Naive thymus-derived CD4-positive, alpha-beta T cell (primary cell): Measurements from ENCODE around the gene SMCO4. TPM values are rescaled to one million over a fixed set of nuclear protein-coding genes. Genes with fewer than 3 reads are reported as not detected.

ENCODE experiments used
- ATAC-seq: fragments of 150-1000 bp; cut with Tn5 transposase; 2 replicates; pipeline ENCODE4 v1.10.0; 2021; ENCODE audit warnings: mild to moderate bottlenecking, moderate library complexity
- CTCF ChIA-PET: fragments of 350-600 bp; sonication (Branson Sonifier 250); formaldehyde crosslinking; loops from one replicate; lab custom pipeline; 2021; ENCODE audit warnings: antibody characterized with exemption; lab: Charles Lee
- POLR2A ChIA-PET: fragments of 350-600 bp; sonication (Branson Sonifier 250); formaldehyde crosslinking; loops from one replicate; lab custom pipeline; 2021; ENCODE audit warnings: antibody characterized with exemption, inconsistent platforms; lab: Charles Lee
- DNase-seq, 9 donors: peaks; one replicate each; pipeline versions ENCODE4 v3.0.0 to v3.0.0-alpha.2; 2020 to 2022; ENCODE audit warnings: mixed read lengths in 1 of 9
- H3K27ac ChIP-seq: one replicate; pipeline ENCODE4 v1.7.0; 2013; ENCODE audit warnings: mild to moderate bottlenecking, low read depth, low read length, moderate library complexity
- H3K27me3 ChIP-seq, 2 donors: one replicate each; pipeline ENCODE4 v1.7.0; 2013; ENCODE audit warnings: low read length in 2 of 2, mild to moderate bottlenecking in 2 of 2, moderate library complexity in 2 of 2; ENCODE audit not compliant: control insufficient read depth in 2 of 2, insufficient read depth in 2 of 2
- H3K36me3 ChIP-seq, 3 experiments: 1 replicate in 2 of 3; 2 replicates in 1 of 3; pipeline ENCODE4 v1.7.0; 2013; ENCODE audit warnings: low read length in 3 of 3, mild to moderate bottlenecking in 3 of 3, moderate library complexity in 1 of 3; ENCODE audit not compliant: insufficient read depth in 3 of 3, control insufficient read depth in 2 of 3
- H3K4me1 ChIP-seq, 2 donors: one replicate each; pipeline ENCODE4 v1.7.0; 2013; ENCODE audit warnings: low read length in 2 of 2, mild to moderate bottlenecking in 2 of 2, moderate library complexity in 1 of 2; ENCODE audit not compliant: control insufficient read depth in 2 of 2, insufficient read depth in 2 of 2
- H3K4me3 ChIP-seq: 2 replicates; pipeline ENCODE4 v1.7.0; 2013; ENCODE audit warnings: mild to moderate bottlenecking, low read length
- H3K9me3 ChIP-seq, 3 experiments: 1 replicate in 2 of 3; 2 replicates in 1 of 3; pipeline ENCODE4 v1.7.0; 2013; ENCODE audit warnings: low read length in 3 of 3; ENCODE audit not compliant: control insufficient read depth in 2 of 3
- H3K27ac Mint-ChIP-seq, 9 donors: one replicate each; pipeline ENCODE4 v1.8.0; 2020 to 2022; ENCODE audit warnings: mixed read lengths in 9 of 9, mild to moderate bottlenecking in 8 of 9, moderate library complexity in 5 of 9, inconsistent platforms in 2 of 9
- H3K27me3 Mint-ChIP-seq, 5 donors: one replicate each; pipeline ENCODE4 v1.8.0; 2021 to 2022; ENCODE audit warnings: mixed read lengths in 5 of 5, mild to moderate bottlenecking in 1 of 5
- H3K36me3 Mint-ChIP-seq, 5 donors: one replicate each; pipeline ENCODE4 v1.8.0; 2020 to 2022; ENCODE audit warnings: mixed read lengths in 5 of 5, mild to moderate bottlenecking in 3 of 5, inconsistent platforms in 1 of 5
- H3K4me1 Mint-ChIP-seq, 7 donors: one replicate each; pipeline ENCODE4 v1.8.0; 2020 to 2022; ENCODE audit warnings: mixed read lengths in 7 of 7, mild to moderate bottlenecking in 3 of 7, inconsistent platforms in 1 of 7
- H3K4me3 Mint-ChIP-seq, 10 donors: one replicate each; pipeline ENCODE4 v1.8.0; 2020 to 2022; ENCODE audit warnings: mild to moderate bottlenecking in 10 of 10, mixed read lengths in 10 of 10, moderate library complexity in 6 of 10, inconsistent platforms in 2 of 10
- H3K9me3 Mint-ChIP-seq, 11 donors: one replicate each; pipeline ENCODE4 v1.8.0; 2020 to 2022; ENCODE audit warnings: mixed read lengths in 11 of 11, mild to moderate bottlenecking in 4 of 11, inconsistent platforms in 1 of 11, moderate library complexity in 1 of 11
- intact Hi-C, 2 donors: fragments of 100-400 bp; cut with micrococcal nuclease; formaldehyde crosslinking; loops; one replicate each; pipeline ENCODE4 v1.15.1; 2023
- polyA plus RNA-seq, 2 donors: library from polyadenylated mRNA; unstranded; fragments of 300-500 nt; fragmentation: Illumina TruSeq; gene quantifications; one replicate each; pipeline ENCODE4 v1.2.3, GENCODE V29; 2021
- total RNA-seq, 6 experiments: library from RNA in 5 of 6; stranded (reverse) in 5 of 6; gene quantifications; 1 replicate in 5 of 6; 2 replicates in 1 of 6; pipeline ENCODE4 v1.2.3 and lab custom pipeline; 2021 to 2026

SMCO4 gene
- total and polyA plus RNA-seq, 7 experiments from 2014 or later, result 0.97 to 34.7 (median 3.9) TPM

- ATAC-seq (no peak), DNase-seq (no peak)
- ChIA-PET POLR2A (no interaction called here), CTCF (no interaction called here)
- Mint-ChIP-seq H3K4me3 (no peak overlapping the region), H3K36me3 (peaks cover 0 to 5% (median 0%) of the 10 kb centered on the region in 5 donors), H3K4me1 (peaks cover 7 to 81% (median 25%) of the 10 kb centered on the region in 7 donors), H3K27me3 (no peaks in the 10 kb centered on the region), H3K27ac (peak overlapping the region in 2 of 9 donors; percentile 26 to 55), H3K9me3 (no peaks in the 10 kb centered on the region)
- H3K4me1 ChIP-seq, result no peaks in the 10 kb centered on the region
- H3K9me3 ChIP-seq, result no peaks in the 10 kb centered on the region
- no peaks in the 10 kb centered on the region for H3K36me3 ChIP-seq
- intact Hi-C loops, result no loop called here
- no peak overlapping the region for H3K4me3 ChIP-seq
- no peak overlapping the region for H3K27ac ChIP-seq
- H3K27me3 ChIP-seq, result no peaks in the 10 kb centered on the region
These were observed 10.4 kb downstream of the SMCO4 start for GRCh38 chr11:93532806-93533205.

- POLR2A ChIA-PET, result no interaction called here
- intact Hi-C loops, result no loop called here
- Mint-ChIP-seq H3K4me1 (peaks cover 7 to 77% (median 26%) of the 10 kb centered on the region in 7 donors), H3K36me3 (peaks cover 0 to 5% (median 0%) of the 10 kb centered on the region in 5 donors), H3K27me3 (no peaks in the 10 kb centered on the region), H3K4me3 (peak overlapping the region in 1 of 10 donors; percentile 2), H3K27ac (peak overlapping the region in 1 of 9 donors; percentile 55), H3K9me3 (no peaks in the 10 kb centered on the region)
- no peaks in the 10 kb centered on the region for H3K4me1 ChIP-seq
- H3K9me3 ChIP-seq, result no peaks in the 10 kb centered on the region
- no peak for DNase-seq
- no peak overlapping the region for H3K4me3 ChIP-seq
- H3K27me3 ChIP-seq, result no peaks in the 10 kb centered on the region
- H3K36me3 ChIP-seq, result no peaks in the 10 kb centered on the region
- no peak overlapping the region for H3K27ac ChIP-seq
- CTCF ChIA-PET, result no interaction called here
- ATAC-seq, result no peak
These were observed 10.9 kb downstream of the SMCO4 start for GRCh38 chr11:93532281-93532789.

- Histone ChIP-seq H3K36me3 (no peaks in the 10 kb centered on the region), H3K9me3 (no peaks in the 10 kb centered on the region), H3K4me1 (no peaks in the 10 kb centered on the region), H3K27ac (no peak overlapping the region), H3K27me3 (no peaks in the 10 kb centered on the region), H3K4me3 (no peak overlapping the region)
- no peaks in the 10 kb centered on the region for H3K27me3 Mint-ChIP-seq
- peak overlapping the region in 5 of 9 donors; percentile 3 to 77 (median 71) for H3K27ac Mint-ChIP-seq
- DNase-seq (no peak), ATAC-seq (no peak)
- POLR2A ChIA-PET, result no interaction called here
- H3K4me3 Mint-ChIP-seq, result peak overlapping the region in 1 of 10 donors; percentile 66
- intact Hi-C loops, result no loop called here
- CTCF ChIA-PET, result no interaction called here
- peaks cover 0 to 6% (median 0%) of the 10 kb centered on the region in 5 donors for H3K36me3 Mint-ChIP-seq
- H3K9me3 Mint-ChIP-seq, result no peaks in the 10 kb centered on the region
- H3K4me1 Mint-ChIP-seq, result peaks cover 7 to 78% (median 26%) of the 10 kb centered on the region in 7 donors
These were observed 12.7 kb downstream of the SMCO4 start for GRCh38 chr11:93530468-93530826.

- ATAC-seq, result peak; percentile 52
- Mint-ChIP-seq H3K36me3 (peaks cover 0 to 7% (median 0%) of the 10 kb centered on the region in 5 donors), H3K27ac (peak overlapping the region in 4 of 9 donors; percentile 38 to 77 (median 74)), H3K9me3 (no peaks in the 10 kb centered on the region), H3K4me3 (peak overlapping the region in 2 of 10 donors; percentile 22 to 66), H3K27me3 (no peaks in the 10 kb centered on the region), H3K4me1 (peaks cover 7 to 78% (median 26%) of the 10 kb centered on the region in 7 donors)
- ChIA-PET POLR2A (no interaction called here), CTCF (interaction anchor here (1.7 kb wide), 1 partner anchor 11 kb away, joined by 4 read pairs; no protein-coding TSS in a partner anchor)
- H3K4me1 ChIP-seq, result no peaks in the 10 kb centered on the region
- no peak overlapping the region for H3K27ac ChIP-seq
- intact Hi-C loops, result loop anchor here in 1 of 2 donors (10.0 kb wide), 1 partner anchor 595 kb away; the partner anchor contains the start of gene PANX1
- no peaks in the 10 kb centered on the region for H3K27me3 ChIP-seq
- no peaks in the 10 kb centered on the region for H3K9me3 ChIP-seq
- H3K36me3 ChIP-seq, result no peaks in the 10 kb centered on the region
- H3K4me3 ChIP-seq, result no peak overlapping the region
- DNase-seq, result no peak
These were observed 13.3 kb downstream of the SMCO4 start for GRCh38 chr11:93529707-93530467.

GRCh38 chr11:93528757-93529645 is 14.2 kb downstream of the SMCO4 start:
- Mint-ChIP-seq H3K4me3 (peak overlapping the region in 1 of 10 donors; percentile 22), H3K27me3 (no peaks in the 10 kb centered on the region), H3K36me3 (peaks cover 0 to 10% (median 0%) of the 10 kb centered on the region in 5 donors), H3K9me3 (no peaks in the 10 kb centered on the region), H3K4me1 (peaks cover 7 to 87% (median 26%) of the 10 kb centered on the region in 7 donors), H3K27ac (peak overlapping the region in 1 of 9 donors; percentile 77)
- intact Hi-C loops, result loop anchor here in 1 of 2 donors (10.0 kb wide), 1 partner anchor 596 kb away; the partner anchor contains the start of gene PANX1
- POLR2A ChIA-PET, result no interaction called here
- Histone ChIP-seq H3K4me1 (no peaks in the 10 kb centered on the region), H3K36me3 (no peaks in the 10 kb centered on the region), H3K27ac (no peak overlapping the region), H3K27me3 (no peaks in the 10 kb centered on the region), H3K4me3 (no peak overlapping the region), H3K9me3 (no peaks in the 10 kb centered on the region)
- CTCF ChIA-PET, result interaction anchor here (1.7 kb wide), 1 partner anchor 12 kb away, joined by 4 read pairs; no protein-coding TSS in a partner anchor
- DNase-seq (no peak), ATAC-seq (no peak)

- H3K4me3 ChIP-seq, result no peak overlapping the region
- H3K27ac Mint-ChIP-seq, result peak overlapping the region in 1 of 9 donors; percentile 30
- ChIA-PET POLR2A (no interaction called here), CTCF (interaction anchor here (1.7 kb wide), 1 partner anchor 13 kb away, joined by 4 read pairs; no protein-coding TSS in a partner anchor)
- H3K4me1 Mint-ChIP-seq, result peaks cover 7 to 88% (median 26%) of the 10 kb centered on the region in 7 donors
- H3K36me3 ChIP-seq, result no peaks in the 10 kb centered on the region
- no peak for ATAC-seq
- no peak overlapping the region for H3K27ac ChIP-seq
- DNase-seq, result no peak
- no peak overlapping the region for H3K4me3 Mint-ChIP-seq
- H3K9me3 ChIP-seq, result no peaks in the 10 kb centered on the region
- peaks cover 0 to 12% (median 0%) of the 10 kb centered on the region in 5 donors for H3K36me3 Mint-ChIP-seq
- H3K9me3 Mint-ChIP-seq, result no peaks in the 10 kb centered on the region
- intact Hi-C loops, result loop anchor here in 1 of 2 donors (10.0 kb wide), 1 partner anchor 597 kb away; the partner anchor contains the start of gene PANX1
- no peaks in the 10 kb centered on the region for H3K27me3 ChIP-seq
- no peaks in the 10 kb centered on the region for H3K4me1 ChIP-seq
- no peaks in the 10 kb centered on the region for H3K27me3 Mint-ChIP-seq
These were observed 14.9 kb downstream of the SMCO4 start for GRCh38 chr11:93528252-93528651.
